GM12878 (cell line): ENCODE measurements around the gene PMM2.

Source experiments
- CEBPB ChIP-seq, 2 experiments: fragments of 150-350 bp in 1 of 2; IDR thresholded peaks; 2 replicates each; pipeline ENCODE4 v1.6.1; 2012 to 2014; ENCODE audit warnings: low read depth in 2 of 2, low read length in 2 of 2, borderline replicate concordance in 1 of 2, inconsistent platforms in 1 of 2
- CREM ChIP-seq: IDR thresholded peaks from 2 replicates; pipeline ENCODE4 v1.6.1; 2014; ENCODE audit warnings: antibody characterized with exemption, low read depth
- EP300 ChIP-seq, 2 experiments: fragments of 150-350 bp in 1 of 2; IDR thresholded peaks; 2 replicates each; pipeline ENCODE4 v1.6.1; 2011 to 2012; ENCODE audit warnings: low read depth in 2 of 2, low read length in 2 of 2, borderline replicate concordance in 1 of 2, improper control_type of control experiment in 1 of 2, inconsistent platforms in 1 of 2; ENCODE audit not compliant: control insufficient read depth in 1 of 2
- EZH2 ChIP-seq: IDR thresholded peaks from 2 replicates; pipeline ENCODE4 v1.6.1; 2012; ENCODE audit warnings: low read depth, mild to moderate bottlenecking, control low read depth, inconsistent platforms, low read length, borderline replicate concordance; ENCODE audit not compliant: control insufficient read depth
- KDM1A ChIP-seq: fragments of 200-600 bp; sonication (generic); IDR thresholded peaks from 2 replicates; pipeline ENCODE4 v1.6.1; 2016; ENCODE audit warnings: borderline replicate concordance
- MYC ChIP-seq: IDR thresholded peaks from 2 replicates; pipeline ENCODE4 v1.6.1; 2011; ENCODE audit warnings: mild to moderate bottlenecking, low read length, moderate library complexity, inconsistent platforms; ENCODE audit not compliant: insufficient read depth, insufficient replicate concordance, insufficient read length, severe bottlenecking
- NFYB ChIP-seq: IDR thresholded peaks from 2 replicates; pipeline ENCODE4 v1.6.1; 2011; ENCODE audit warnings: low read depth, mild to moderate bottlenecking, low read length, improper control_type of control experiment, moderate library complexity; ENCODE audit not compliant: insufficient read depth
- NR2C1 ChIP-seq: fragments of 450-650 bp; IDR thresholded peaks from 2 replicates; pipeline ENCODE4 v1.6.1; 2017; ENCODE audit warnings: antibody characterized with exemption, mild to moderate bottlenecking, moderate library complexity
- POLR2A ChIP-seq: IDR thresholded peaks from 2 replicates; pipeline ENCODE4 v1.6.1; 2011; ENCODE audit warnings: low read depth, mild to moderate bottlenecking, low read length
- SRF ChIP-seq, 2 experiments: IDR thresholded peaks; 2 replicates each; pipeline ENCODE4 v1.6.1; 2011; ENCODE audit warnings: low read depth in 2 of 2, low read length in 2 of 2, mild to moderate bottlenecking in 1 of 2, moderate library complexity in 1 of 2
- STAT3 ChIP-seq: IDR thresholded peaks from 2 replicates; pipeline ENCODE4 v1.6.1; 2011; ENCODE audit warnings: low read depth, low read length, improper control_type of control experiment
- TF ChIP-seq, protein P1 (sequence below): IDR thresholded peaks from 2 replicates; pipeline ENCODE4 v1.6.1; 2012; ENCODE audit warnings: low read depth, low read length, improper control_type of control experiment
- TF ChIP-seq, protein P2 (sequence below), 3 experiments: IDR thresholded peaks in 2 of 3; conservative IDR thresholded peaks in 1 of 3; 2 replicates each; pipeline ENCODE4 v1.5.1; 2011; ENCODE audit warnings: low read depth in 3 of 3, low read length in 3 of 3, mild to moderate bottlenecking in 3 of 3, control low read depth in 2 of 3, moderate library complexity in 2 of 3, inconsistent platforms in 1 of 3, mixed read lengths in 1 of 3; ENCODE audit not compliant: control insufficient read depth in 2 of 3, insufficient read depth in 1 of 3; ENCODE audit errors: extremely low read depth in 1 of 3
- TF ChIP-seq, protein P3 (sequence below): IDR thresholded peaks from 2 replicates; pipeline ENCODE4 v1.6.1; 2011; ENCODE audit warnings: borderline replicate concordance, low read depth, mild to moderate bottlenecking, moderate library complexity, low read length; ENCODE audit not compliant: insufficient read depth, poor library complexity, severe bottlenecking

DNA sequence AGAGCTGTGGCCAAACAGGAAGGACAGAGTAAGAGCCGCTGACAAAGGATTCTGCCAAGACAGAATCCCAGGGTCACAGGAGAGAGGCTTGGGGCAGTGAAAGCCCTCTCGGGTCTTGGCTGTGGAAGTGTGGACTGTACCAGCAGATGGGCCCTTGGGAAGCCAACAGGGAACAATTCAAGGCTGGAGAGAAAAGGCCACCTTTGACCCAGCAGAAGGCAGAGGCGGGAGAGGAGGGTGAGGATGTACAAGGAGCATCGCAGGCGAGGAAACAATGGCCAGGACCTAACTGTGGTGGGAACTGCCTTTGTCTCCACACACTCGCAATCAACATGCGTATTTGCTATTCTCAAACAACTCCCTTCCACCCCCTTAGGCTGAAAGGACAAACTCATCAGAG lies 55.5 kb downstream of the PMM2 start:
- TF ChIP-seq SRF (IDR thresholded peaks at IDR 0.05; ENCODE audit: low read depth in 2 of 2, low read length in 2 of 2) (no peak), EP300 (IDR thresholded peaks at IDR 0.05; ENCODE audit: borderline replicate concordance in 1 of 2, control insufficient read depth in 1 of 2, low read depth in 2 of 2, low read length in 2 of 2) (no peak), NFYB (no peak), STAT3 (no peak), MYC (no peak), POLR2A (peak; percentile 63), CREM (no peak), EZH2 (no peak), CEBPB (IDR thresholded peaks at IDR 0.05; ENCODE audit: borderline replicate concordance in 1 of 2, low read depth in 2 of 2, low read length in 2 of 2) (no peak), KDM1A (no peak), NR2C1 (no peak)
- TF ChIP-seq, protein P1, sequence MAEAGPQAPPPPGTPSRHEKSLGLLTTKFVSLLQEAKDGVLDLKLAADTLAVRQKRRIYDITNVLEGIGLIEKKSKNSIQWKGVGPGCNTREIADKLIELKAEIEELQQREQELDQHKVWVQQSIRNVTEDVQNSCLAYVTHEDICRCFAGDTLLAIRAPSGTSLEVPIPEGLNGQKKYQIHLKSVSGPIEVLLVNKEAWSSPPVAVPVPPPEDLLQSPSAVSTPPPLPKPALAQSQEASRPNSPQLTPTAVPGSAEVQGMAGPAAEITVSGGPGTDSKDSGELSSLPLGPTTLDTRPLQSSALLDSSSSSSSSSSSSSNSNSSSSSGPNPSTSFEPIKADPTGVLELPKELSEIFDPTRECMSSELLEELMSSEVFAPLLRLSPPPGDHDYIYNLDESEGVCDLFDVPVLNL, result no peak
- TF ChIP-seq, protein P2, sequence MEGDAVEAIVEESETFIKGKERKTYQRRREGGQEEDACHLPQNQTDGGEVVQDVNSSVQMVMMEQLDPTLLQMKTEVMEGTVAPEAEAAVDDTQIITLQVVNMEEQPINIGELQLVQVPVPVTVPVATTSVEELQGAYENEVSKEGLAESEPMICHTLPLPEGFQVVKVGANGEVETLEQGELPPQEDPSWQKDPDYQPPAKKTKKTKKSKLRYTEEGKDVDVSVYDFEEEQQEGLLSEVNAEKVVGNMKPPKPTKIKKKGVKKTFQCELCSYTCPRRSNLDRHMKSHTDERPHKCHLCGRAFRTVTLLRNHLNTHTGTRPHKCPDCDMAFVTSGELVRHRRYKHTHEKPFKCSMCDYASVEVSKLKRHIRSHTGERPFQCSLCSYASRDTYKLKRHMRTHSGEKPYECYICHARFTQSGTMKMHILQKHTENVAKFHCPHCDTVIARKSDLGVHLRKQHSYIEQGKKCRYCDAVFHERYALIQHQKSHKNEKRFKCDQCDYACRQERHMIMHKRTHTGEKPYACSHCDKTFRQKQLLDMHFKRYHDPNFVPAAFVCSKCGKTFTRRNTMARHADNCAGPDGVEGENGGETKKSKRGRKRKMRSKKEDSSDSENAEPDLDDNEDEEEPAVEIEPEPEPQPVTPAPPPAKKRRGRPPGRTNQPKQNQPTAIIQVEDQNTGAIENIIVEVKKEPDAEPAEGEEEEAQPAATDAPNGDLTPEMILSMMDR (IDR thresholded peaks at IDR 0.05 in 2 of 3, conservative IDR thresholded peaks at IDR 0.05 in 1 of 3; ENCODE audit: control insufficient read depth in 2 of 3, extremely low read depth in 1 of 3, insufficient read depth in 1 of 3, low read depth in 3 of 3, low read length in 3 of 3), result no peak
- TF ChIP-seq, protein P3, sequence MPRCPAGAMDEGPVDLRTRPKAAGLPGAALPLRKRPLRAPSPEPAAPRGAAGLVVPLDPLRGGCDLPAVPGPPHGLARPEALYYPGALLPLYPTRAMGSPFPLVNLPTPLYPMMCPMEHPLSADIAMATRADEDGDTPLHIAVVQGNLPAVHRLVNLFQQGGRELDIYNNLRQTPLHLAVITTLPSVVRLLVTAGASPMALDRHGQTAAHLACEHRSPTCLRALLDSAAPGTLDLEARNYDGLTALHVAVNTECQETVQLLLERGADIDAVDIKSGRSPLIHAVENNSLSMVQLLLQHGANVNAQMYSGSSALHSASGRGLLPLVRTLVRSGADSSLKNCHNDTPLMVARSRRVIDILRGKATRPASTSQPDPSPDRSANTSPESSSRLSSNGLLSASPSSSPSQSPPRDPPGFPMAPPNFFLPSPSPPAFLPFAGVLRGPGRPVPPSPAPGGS, result no peak
